ENCODE data around the gene TBC1D30.

DNA sequence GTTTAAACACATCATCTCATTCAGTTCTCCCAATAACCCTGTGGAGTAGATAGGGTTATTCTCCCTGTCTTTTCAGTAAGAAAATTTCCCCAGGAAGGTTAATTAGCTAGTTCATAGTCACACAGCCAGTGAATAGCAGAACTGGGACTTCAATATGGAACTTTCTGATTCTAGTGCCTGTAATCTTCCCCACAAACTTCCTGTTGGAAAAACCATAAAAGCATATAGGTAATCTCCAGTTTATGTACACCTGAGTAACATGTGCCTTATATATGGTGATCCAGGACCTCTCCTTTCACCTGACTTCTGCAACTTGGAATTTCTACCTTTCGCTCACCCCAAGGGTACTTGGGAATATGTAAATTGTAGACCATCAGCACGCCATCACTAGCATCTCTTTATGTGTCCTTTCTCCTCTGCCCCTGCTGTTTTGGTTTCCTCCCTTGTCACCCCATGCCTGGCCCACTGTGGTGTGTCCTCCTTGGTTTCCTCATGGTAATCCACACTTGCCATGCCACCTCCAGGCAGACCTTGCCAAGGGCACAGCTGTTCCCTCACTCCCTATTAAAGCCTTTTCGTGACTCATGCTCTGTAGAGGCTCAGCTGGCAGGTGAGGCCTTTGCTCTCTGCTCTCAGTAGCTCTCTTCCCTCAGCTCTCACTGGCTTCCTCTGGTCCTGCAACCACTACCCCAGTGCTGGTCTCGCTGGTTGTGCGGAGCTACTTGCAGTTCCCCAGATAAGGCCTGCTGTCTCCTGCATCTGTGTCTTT is 16.7 kb downstream of the TBC1D30 start:
- TF ChIP-seq POLR2AphosphoS5 (IDR thresholded peaks at IDR 0.05) (no peak), EP300 (IDR thresholded peaks at IDR 0.05) (no peak), POLR2A (IDR thresholded peaks at IDR 0.05) (no peak)

Data from upper lobe of left lung (tissue), 4 donors.